Hepatic stellate cell (primary cell): ENCODE measurements around the gene INTS15.
"Not testable (repeated sequence)": the region's sequence is repeated elsewhere in the genome, so short reads cannot be mapped to it uniquely, and the experiment has no call there.

Source experiments
- DNase-seq: peaks from one replicate; pipeline ENCODE4 v3.0.0; 2011; ENCODE audit warnings: low spot score

The INTS15 gene

DNA sequence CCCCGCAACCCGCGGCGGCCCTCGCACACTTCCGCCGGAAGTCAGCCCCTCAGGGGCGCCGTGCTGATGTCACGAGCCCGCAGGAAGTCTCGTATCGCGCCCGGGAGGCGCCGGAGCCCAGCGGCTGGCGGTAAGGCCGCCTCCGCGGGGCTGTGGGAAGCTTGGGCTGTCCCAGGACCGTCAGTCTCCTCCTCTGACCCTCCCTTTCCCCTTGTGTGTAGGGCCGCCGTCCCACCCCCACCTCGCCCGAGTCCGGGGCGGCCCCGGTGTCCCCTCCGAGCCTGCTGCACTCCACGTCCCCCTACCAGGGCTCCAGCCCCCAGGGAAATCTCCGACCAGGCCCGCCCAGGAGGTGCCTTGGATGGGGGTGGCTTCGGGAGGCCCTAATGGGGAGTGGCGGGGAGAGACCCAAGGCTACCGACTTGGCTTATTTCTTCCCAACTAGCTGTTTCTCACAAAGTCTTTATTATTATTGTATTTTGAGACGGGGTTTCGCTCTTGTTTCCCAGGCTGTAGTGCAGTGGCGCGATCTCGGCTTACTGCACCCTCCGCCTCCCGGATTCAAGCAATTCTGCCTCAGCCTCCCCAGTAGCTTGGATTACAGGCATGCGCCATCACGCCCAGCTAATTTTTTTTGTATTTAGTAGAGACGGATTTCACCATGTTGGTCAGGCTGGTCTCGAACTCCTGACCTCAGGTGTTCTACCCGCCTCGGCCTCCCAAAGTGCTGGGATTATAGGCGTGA, 12.3 kb upstream of the INTS15 start, which contains the start of gene ZDHHC4:
Gene ZDHHC4 (plus strand): TSS at position 86 of the 745 bp plus-strand sequence. CDS start 3,108 bp downstream, outside the sequence.
- peak; percentile 98 for DNase-seq

DNA sequence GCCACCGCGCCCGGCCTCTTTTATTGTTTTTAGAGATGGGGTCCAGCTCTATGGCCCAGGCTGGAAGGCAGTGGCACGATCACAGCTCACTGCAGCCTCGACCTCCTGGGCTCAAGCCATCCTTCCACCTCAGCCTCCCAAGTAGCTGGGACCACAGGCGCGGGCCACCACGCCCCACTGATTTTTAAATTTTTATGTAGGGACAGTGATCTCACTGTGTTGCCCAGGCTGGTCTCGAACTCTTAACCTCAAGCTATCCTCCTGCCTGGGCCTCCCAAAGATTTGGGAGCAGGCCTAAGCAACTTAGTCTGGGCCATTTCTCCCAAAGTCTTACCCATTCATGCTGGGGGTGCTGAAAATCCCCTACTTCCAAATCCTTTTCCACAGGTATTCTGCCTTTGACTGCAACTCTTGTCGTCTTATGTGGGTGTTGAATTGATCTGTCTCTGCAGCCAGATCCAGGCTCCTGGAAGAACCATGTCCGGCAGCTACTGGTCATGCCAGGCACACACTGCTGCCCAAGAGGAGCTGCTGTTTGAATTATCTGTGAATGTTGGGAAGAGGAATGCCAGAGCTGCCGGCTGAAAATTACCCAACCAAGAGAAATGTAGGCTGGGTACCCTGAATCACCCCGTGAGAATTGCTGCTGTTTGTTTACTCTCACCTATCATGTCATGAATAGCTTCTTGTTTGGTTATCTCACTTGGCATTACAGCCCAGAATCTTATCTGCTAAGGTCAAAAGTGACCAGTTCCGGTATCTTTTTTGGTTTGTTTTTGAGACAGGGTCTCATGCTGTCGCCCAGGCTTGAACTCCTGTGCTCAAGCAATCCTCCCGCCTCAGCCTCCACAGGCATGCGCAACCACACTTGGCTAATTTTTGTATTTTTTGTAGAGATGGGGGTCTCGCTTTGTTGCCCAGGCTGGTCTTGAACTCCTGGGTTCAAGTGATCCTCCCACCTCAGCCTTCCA, 11.4 kb upstream of the INTS15 start:
- no peak for DNase-seq

DNA sequence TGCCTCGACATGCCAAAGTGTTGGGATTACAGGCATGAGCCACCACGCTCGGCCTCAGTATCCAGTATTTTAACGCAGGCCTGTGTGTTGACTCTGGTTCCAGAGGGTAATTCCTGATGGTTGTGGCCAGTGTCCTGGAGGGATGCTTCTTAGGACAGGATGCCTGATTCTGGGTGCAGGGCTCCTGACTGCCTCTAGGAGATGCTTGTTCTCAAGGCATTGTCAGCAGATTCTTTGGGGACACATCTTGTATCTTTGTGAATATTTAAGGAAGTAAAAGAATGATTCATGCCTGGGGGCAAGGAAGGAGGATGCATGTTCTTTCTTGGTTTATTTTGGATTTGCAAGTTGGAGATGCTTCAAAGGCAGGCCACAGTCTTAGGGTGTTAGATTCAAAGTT, 10.4 kb upstream of the INTS15 start:
- DNase-seq = peak; percentile 43

DNA sequence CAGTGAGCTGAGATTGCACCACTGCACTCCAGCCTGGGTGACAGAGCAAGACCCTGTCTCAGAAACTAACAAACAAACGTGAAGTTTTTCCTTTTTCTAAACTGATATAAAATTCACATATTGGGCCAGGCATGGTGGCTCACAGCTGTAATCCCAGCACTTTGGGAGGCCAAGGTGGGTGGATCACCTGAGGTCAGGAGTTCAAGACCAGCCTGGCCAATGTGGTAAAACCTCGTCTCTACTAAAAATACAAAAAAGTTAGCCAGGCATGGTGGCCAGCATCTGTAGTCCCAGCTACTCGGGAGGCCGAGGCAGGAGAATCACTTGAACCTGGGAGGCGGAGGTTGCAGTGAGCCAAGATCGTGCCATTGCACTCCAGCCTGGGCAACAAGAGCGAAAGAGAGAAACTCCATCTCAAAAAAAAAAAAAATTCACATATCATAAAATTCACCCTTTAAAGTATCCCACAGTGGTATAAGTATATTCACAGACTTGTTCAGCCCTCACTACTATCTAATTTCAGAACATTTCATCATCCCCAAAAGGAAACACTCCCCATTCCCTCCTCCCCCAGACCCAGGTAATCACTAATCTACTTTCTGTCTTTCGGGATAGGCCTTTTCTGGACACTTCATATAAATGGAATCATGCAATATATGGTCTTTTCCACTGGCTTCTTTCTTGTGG, 3.9 kb upstream of the INTS15 start:
- not testable (repeated sequence) for DNase-seq

- DNase-seq = no peak
Observed at GRCh38 chr7:6588566-6588965, 1.3 kb upstream of the INTS15 start.

DNA sequence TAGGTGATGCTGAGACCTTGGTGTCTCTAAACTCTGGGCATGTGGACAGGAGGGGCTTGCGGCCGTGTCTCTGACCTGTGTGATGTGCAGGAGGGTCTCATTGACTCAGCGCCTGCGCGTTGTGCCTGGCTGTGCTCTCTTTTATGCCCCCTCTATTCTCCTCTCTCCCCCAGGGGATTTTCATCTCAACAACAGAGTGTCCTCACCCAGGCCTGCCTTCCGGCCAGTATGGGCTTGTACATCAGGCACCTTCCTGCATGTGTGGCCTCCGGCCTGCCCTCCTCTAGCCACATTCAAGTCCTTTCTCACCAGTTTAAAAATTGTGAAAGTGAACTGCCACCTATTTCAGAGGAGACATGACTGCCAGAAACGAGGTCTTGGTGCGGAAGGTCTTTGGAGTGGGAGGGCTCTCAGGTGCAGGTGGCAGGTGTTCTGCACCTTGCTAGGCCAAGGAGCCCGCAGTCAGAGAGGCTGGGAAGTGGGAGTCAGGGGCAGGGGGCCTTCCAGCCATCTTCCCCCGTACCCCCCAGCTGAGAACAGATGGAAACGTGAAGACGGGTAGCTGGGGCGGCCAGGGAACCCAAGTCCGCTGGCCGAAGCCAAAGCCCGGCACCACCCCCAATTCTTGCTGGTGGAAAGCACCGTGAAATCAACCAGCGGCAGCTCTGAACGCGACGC, 531 bp upstream of the INTS15 start:
- DNase-seq = no peak

GRCh38 chr7:6590645-6591110, 857 bp downstream of the INTS15 start:
- no peak for DNase-seq

GRCh38 chr7:6600093-6600492, 10.3 kb downstream of the INTS15 start:
- DNase-seq = no peak

DNA sequence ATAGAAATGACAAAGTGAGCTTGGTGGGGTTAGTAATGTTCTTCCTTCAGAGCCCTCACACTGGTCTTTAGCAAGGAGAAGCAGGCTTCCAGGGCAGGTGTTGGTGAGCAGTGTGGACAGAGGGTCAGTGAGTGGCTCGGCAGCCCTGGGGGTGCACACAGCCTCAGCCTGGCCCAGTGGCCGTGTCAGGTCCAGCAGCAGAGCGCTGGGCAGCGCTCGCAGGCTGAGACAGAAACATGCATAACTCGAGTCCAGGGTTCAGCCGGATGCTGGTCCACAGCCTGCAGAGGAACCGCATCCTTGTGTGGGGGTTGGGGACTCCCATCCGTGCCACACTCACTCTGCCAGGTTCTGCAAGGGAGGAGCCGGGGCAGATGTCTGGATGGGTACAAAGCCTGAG, 14.6 kb downstream of the INTS15 start:
- DNase-seq = no peak

GRCh38 chr7:6606866-6607583, 17.2 kb downstream of the INTS15 start:
- DNase-seq = no peak

DNA sequence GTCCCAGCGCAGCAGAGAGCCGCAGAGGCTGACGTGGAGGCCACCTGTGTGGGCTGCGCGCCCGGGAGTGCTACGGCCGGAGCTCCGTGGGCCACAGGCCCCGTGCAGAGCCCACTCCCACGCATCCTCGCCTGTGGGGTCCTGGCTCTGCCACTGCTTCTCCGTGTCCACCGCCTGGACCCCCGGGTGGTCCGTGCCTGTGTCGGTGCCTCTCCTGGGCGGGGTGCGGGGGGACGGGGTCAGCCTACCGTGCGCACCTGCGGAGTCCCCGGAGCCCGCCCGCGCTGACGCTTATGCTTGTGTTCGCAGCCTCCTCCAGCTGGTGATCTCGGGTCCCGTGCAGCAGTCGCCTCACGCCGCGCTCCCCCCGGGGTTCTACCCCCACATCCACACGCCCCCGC, 17.8 kb downstream of the INTS15 start:
- DNase-seq = no peak

GRCh38 chr7:6608081-6608480, 18.3 kb downstream of the INTS15 start:
- no peak for DNase-seq

GRCh38 chr7:6608794-6609193, 19.0 kb downstream of the INTS15 start:
- no peak for DNase-seq

DNA sequence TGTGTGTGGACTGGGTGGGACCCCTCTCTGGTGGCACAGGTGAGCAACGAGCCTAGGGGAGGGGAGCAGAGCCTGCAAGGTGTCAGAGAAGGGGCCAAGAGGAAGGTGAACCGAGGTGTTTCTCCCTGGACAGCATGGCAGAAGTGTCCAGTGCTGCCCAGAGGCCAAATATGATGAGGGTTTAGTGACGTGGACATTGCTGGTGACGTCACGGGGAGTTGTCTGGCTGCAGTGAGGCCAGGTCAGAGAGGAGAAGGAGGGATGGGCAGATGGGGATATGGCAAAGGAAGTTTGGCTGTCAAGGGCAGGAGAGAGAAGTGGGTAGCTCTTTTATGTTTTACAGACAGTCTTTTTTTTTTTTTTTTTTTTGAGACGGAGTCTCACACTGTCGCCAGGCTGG, 23.0 kb downstream of the INTS15 start:
- DNase-seq = no peak

DNA sequence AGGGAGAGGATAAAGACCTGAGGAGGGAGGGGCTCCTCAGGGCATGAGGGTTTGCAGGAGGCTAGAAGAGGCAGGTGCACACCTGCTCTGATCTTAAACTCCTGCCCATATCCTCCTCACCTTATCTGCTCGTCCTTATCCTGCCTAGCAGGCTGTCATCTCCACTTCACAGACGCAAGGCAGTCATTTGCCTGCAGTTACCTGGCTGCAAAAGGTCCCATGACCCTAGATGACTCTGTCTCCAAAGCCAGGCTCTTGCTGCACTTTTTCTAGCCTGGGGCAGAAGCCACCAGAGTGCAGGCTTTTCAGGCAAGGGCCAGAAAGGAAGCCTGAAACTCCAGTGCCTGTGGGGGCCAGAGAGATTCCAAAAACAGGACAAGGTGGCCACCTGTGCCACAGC, 23.9 kb downstream of the INTS15 start:
- no peak for DNase-seq

DNA sequence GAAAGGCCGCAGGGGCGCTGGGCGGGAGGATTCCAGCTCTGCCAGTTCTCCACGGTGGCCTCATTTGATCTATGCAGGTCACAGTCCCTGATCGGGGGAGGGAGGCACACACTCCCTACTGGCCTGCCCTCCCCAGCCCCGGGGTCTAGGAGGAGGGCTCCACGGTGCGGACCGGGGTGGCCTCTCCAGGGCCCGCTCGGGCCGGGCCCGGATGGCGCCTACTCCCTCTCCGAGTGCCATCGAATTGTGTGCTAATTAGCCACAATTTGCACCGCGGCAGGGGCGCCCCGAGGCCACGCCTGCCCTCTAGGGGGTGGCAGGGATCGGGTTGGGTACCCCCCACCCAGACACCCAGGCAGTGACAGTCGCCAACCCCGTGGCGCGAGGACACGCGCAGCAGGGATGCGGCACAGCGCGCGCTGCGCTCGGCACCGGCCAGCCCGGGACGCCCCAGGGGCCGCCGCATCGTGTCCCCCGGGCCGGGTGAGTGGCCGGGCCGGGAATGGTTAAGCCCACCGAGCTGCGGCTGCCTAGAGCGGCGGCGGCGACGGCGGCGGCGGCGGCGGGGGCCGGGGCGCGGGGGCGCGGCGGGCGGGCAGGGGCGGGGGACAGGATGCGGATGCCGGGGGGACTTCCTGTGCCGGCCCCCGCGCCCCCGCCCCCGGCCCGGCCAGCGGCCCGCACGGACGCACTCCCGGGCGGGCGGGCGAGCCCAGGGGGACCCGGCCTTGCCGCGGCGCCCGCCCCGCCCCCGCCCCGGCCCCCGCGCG, 25.3 kb downstream of the INTS15 start, which contains the start of gene ZNF853:
Gene ZNF853 (plus strand): TSS at position 658 of the 770 bp plus-strand sequence. CDS start 565 bp downstream, outside the sequence.
- DNase-seq = no peak

DNA sequence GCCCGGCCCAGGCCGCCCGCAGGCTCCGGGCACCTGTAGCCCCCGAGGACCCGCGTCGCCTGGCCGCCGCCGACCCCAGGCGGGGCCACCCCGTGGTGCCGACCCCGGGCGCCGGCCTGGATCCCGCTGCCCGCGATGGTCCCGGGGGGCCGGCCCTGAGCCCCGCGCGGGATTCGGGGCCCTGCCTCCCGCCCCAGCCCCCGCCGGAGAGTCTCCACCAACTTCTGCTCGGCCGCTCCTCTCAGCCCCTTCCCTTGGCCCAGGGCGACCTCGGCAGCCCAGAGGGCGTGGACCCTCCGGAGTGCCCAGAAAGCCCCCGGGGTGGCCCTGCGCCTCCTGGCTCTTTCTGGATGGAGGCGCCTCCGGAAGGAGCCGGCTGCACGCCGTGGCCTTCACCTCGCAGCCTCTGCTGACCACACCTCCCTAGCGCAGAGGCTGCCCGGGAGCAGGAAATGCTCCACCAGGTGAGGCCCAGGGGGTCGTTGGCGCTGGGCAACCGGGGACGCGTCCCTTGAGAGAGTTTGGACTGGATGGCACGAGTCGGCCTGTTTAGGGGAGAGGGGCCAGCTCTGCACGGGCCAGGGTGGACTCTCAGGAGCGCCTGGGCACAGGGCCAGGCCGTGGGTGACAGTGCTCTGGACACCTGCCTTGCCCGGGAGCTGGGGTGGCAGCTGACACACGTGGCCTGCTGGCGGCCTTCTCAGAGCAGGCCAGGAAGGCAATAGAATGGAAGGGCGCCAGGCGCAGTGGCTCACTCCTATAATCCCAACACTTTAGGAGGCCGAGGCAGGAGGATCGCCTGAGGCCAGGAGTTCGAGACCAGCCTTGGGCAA, 26.1 kb downstream of the INTS15 start:
- DNase-seq = no peak

GRCh38 chr7:6616854-6617643, 27.2 kb downstream of the INTS15 start:
- no peak for DNase-seq
